ENCODE measurements around the gene WDFY4. TPM values are rescaled to one million over a fixed set of nuclear protein-coding genes. Genes with fewer than 3 reads are reported as not detected.

Gene WDFY4
- polyA plus RNA-seq, 1 experiment: not detected

DNA sequence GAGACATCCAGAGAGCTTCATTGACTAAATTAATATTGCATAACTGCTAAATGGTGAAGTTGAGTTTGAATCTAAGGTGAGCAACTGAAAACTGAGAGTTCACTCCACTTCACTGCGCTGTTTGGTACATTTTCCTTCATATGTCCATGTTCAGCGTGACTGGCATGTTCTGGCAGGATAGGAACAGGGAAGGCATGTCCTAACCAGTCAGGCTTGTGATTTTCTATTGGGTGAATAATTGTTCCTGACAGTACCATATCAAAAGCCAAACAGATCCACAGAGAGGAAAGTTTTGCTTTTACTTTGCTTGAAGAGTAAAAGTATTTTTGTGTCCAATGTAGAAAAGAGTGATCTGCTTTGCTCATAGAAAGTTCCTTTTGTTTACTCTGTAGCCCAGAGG lies 53.2 kb downstream of the WDFY4 start:
- peaks cover 2% of the 10 kb centered on the region for H3K27me3 ChIP-seq (ENCODE audit: control insufficient read depth, insufficient read depth, low read length)
- POLR2A ChIA-PET: no interaction called here
- CTCF ChIA-PET: no interaction called here
- DNase-seq (ENCODE audit: low read depth): no peak
- no peak overlapping the region for H3K4me3 ChIP-seq (ENCODE audit: low read depth, low read length)
- no peaks in the 10 kb centered on the region for H3K36me3 ChIP-seq (ENCODE audit: control insufficient read depth, insufficient read depth, low read length)
- TF ChIP-seq, protein P1, sequence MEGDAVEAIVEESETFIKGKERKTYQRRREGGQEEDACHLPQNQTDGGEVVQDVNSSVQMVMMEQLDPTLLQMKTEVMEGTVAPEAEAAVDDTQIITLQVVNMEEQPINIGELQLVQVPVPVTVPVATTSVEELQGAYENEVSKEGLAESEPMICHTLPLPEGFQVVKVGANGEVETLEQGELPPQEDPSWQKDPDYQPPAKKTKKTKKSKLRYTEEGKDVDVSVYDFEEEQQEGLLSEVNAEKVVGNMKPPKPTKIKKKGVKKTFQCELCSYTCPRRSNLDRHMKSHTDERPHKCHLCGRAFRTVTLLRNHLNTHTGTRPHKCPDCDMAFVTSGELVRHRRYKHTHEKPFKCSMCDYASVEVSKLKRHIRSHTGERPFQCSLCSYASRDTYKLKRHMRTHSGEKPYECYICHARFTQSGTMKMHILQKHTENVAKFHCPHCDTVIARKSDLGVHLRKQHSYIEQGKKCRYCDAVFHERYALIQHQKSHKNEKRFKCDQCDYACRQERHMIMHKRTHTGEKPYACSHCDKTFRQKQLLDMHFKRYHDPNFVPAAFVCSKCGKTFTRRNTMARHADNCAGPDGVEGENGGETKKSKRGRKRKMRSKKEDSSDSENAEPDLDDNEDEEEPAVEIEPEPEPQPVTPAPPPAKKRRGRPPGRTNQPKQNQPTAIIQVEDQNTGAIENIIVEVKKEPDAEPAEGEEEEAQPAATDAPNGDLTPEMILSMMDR (IDR thresholded peaks at IDR 0.05; ENCODE audit: insufficient read depth, low read depth, low read length): no peak

DNA sequence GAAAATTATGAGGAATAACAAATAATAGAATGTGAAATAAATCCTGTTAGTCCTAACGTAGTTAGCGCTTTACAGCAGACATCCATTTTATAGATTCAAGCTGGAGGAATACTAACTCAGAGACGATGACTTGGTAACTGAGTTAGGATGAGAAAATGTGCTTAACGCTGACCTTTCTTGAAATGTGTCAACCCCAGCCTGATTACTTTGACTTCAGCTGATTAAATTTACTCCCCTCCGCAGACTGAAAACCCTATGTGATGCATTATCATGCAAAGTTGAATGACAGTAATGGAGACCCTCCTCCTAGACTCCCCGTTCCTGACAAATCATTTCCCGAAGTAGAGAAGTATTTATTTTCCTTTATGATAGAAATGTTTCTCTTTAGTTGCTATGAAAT lies 54.5 kb downstream of the WDFY4 start:
- Histone ChIP-seq H3K36me3 (ENCODE audit: control insufficient read depth, insufficient read depth, low read length) (no peaks in the 10 kb centered on the region), H3K4me3 (ENCODE audit: low read depth, low read length) (no peak overlapping the region), H3K27me3 (ENCODE audit: control insufficient read depth, insufficient read depth, low read length) (peaks cover 2% of the 10 kb centered on the region; the same call in 1 of the 2 replicates)
- ChIA-PET POLR2A (no interaction called here), CTCF (no interaction called here)
- TF ChIP-seq, protein P1 (IDR thresholded peaks at IDR 0.05; ENCODE audit: insufficient read depth, low read depth, low read length): no peak
- no peak for DNase-seq (ENCODE audit: low read depth)

DNA sequence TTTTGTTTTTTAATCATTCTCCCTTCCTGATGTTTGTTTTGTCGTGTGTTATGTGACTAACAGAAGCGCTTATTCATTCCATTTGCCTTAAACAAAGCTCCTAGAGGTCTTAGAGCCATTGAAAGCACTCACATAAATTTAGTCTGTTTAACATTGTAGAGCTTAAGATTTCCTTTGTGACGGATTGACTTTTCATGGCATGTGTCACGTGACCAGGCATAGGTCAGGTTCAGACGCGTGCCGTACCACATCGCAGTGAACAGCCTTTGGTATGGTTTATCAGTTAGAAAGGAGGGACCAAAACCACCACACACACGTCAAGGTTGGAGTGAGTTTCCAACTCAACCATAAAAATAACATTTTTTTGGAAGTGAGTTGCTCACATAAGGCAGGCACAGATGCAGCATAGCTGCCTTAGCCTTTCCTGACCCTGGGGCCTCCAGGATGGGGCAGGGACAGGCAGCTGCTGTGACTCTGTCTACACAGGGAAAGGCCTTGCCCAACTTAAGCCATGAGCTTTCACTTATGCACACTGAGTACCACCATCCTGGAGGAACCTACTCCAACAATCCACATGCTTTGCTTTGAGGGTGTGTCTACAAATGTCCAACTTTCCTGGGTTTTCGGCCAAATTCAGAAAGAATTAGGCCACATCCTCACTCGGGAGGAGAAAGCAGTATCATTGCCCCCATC lies 55.5 kb downstream of the WDFY4 start:
- DNase-seq (ENCODE audit: low read depth): no peak
- ChIA-PET CTCF (no interaction called here), POLR2A (no interaction called here)
- Histone ChIP-seq H3K36me3 (ENCODE audit: control insufficient read depth, insufficient read depth, low read length) (no peaks in the 10 kb centered on the region), H3K27me3 (ENCODE audit: control insufficient read depth, insufficient read depth, low read length) (peaks cover 4% of the 10 kb centered on the region; the same call in 1 of the 2 replicates), H3K4me3 (ENCODE audit: low read depth, low read length) (no peak overlapping the region)
- TF ChIP-seq, protein P1 (IDR thresholded peaks at IDR 0.05; ENCODE audit: insufficient read depth, low read depth, low read length): no peak

DNA sequence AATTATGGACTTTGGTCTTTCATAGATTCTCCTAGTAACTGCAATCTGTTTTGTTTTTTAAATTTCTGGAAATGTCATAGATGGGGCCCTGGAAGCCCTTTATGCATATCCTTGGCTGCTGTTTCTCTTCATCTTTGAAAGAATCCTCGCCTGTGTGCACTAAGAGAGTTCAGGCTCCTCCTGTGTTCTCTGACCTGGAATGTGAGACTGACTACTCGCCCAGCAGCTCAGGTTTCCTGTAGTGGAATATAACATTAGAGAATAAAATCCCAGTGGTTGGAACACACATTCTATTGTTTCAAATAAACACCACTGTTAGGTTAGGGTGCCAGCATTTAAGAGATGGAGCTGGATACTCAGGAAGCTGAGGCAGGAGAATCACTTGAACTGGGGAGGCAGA lies 56.3 kb downstream of the WDFY4 start:
- POLR2A ChIA-PET: no interaction called here
- CTCF ChIA-PET: no interaction called here
- Histone ChIP-seq H3K4me3 (ENCODE audit: low read depth, low read length) (no peak overlapping the region), H3K27me3 (ENCODE audit: control insufficient read depth, insufficient read depth, low read length) (peaks cover 4% of the 10 kb centered on the region; the same call in 1 of the 2 replicates), H3K36me3 (ENCODE audit: control insufficient read depth, insufficient read depth, low read length) (no peaks in the 10 kb centered on the region)
- TF ChIP-seq, protein P1 (IDR thresholded peaks at IDR 0.05; ENCODE audit: insufficient read depth, low read depth, low read length): no peak
- no peak for DNase-seq (ENCODE audit: low read depth)

DNA sequence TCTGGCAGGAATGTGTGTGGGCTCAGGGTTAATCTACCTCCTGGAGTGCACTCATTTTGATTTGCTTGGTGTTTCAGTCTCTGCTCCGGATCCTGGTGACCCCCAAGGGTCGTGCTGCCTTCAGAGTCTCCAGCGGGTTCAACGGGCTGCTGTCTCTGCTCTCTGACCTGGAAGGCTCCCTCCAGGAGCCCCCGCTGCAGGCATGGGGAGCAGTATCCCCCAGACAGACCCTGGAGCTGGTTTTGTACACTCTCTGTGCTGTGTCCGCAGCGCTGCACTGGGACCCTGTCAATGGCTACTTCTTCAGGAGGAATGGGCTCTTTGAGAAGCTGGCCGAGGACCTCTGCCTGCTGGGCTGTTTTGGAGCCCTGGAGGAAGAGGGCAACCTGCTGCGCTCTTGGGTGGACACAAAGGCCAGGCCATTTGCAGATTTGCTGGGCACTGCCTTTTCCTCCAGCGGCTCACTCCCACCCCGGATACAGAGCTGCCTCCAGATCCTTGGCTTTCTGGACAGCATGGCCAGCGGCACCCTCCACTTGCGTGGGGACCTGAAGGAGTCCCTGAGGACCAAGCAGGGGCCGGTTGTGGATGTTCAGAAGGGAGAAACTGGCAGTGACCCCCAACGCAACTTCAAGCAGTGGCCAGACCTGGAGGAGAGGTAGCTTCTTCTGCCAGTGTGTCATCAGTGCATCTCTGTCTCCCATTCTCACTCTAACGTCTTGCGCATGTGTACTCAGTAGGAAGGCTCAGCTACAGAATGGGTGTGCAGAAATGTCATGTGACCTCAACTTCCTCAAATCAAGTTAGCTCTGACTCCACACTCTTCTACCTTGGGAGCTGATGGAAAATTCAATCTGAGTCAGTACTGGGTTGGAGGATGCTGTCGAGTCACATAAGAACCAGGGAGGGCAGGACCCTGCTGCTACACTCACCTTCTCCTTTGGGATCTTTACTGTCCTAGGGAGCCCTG lies 58.5 kb downstream of the WDFY4 start:
- ChIA-PET POLR2A (no interaction called here), CTCF (no interaction called here)
- no peak overlapping the region for H3K4me3 ChIP-seq (ENCODE audit: low read depth, low read length)
- no peaks in the 10 kb centered on the region for H3K36me3 ChIP-seq (ENCODE audit: control insufficient read depth, insufficient read depth, low read length)
- TF ChIP-seq, protein P1 (IDR thresholded peaks at IDR 0.05; ENCODE audit: insufficient read depth, low read depth, low read length): no peak
- H3K27me3 ChIP-seq (ENCODE audit: control insufficient read depth, insufficient read depth, low read length): peaks cover 4% of the 10 kb centered on the region; the same call in 1 of the 2 replicates
- no peak for DNase-seq (ENCODE audit: low read depth)
